Parathyroid adenoma (tissue), 2 donors: Measurements from ENCODE around the gene PRIMPOL.

Source experiments
- H2AFZ ChIP-seq: fragments of 300-600 bp; sonication (generic); one replicate; pipeline ENCODE4 v1.7.0; 2017; ENCODE audit warnings: antibody characterized with exemption, mild to moderate bottlenecking
- H3K27ac ChIP-seq: fragments of 300-600 bp; sonication (generic); one replicate; pipeline ENCODE4 v1.7.0; 2017
- H3K27me3 ChIP-seq: fragments of 300-600 bp; sonication (generic); one replicate; pipeline ENCODE4 v1.7.0; 2017; ENCODE audit warnings: low read length; ENCODE audit not compliant: control insufficient read depth, insufficient read depth
- H3K36me3 ChIP-seq: fragments of 300-600 bp; sonication (generic); one replicate; pipeline ENCODE4 v1.7.0; 2017; ENCODE audit warnings: low read length; ENCODE audit not compliant: control insufficient read depth, insufficient read depth
- H3K4me1 ChIP-seq: fragments of 300-600 bp; sonication (generic); one replicate; pipeline ENCODE4 v1.7.0; 2017; ENCODE audit warnings: control low read depth
- H3K4me2 ChIP-seq: fragments of 300-600 bp; sonication (generic); one replicate; pipeline ENCODE4 v1.7.0; 2017; ENCODE audit warnings: low read length
- H3K4me3 ChIP-seq: fragments of 300-600 bp; sonication (generic); one replicate; pipeline ENCODE4 v1.7.0; 2017; ENCODE audit warnings: low read depth, low read length
- H3K79me2 ChIP-seq: fragments of 300-600 bp; sonication (generic); one replicate; pipeline ENCODE4 v1.7.0; 2017; ENCODE audit warnings: control low read depth
- H3K9ac ChIP-seq: fragments of 300-600 bp; sonication (generic); one replicate; pipeline ENCODE4 v1.7.0; 2017; ENCODE audit warnings: mild to moderate bottlenecking
- H3K9me3 ChIP-seq: fragments of 300-600 bp; sonication (generic); one replicate; pipeline ENCODE4 v1.7.0; 2017; ENCODE audit warnings: low read length; ENCODE audit not compliant: control insufficient read depth
- CTCF ChIP-seq: fragments of 300-600 bp; sonication (generic); IDR thresholded peaks from one replicate; pipeline ENCODE4 v1.7.0; 2017; ENCODE audit warnings: antibody characterized with exemption, mild to moderate bottlenecking
- donor health status: primary hyperparathyroidism.

The PRIMPOL gene

GRCh38 chr4:184684491-184685189 is 35.1 kb downstream of the PRIMPOL start:
- H3K27me3 ChIP-seq = no peaks in the 10 kb centered on the region
- H3K79me2 ChIP-seq = no peaks in the 10 kb centered on the region
- H3K9ac ChIP-seq = no peak overlapping the region
- H3K9me3 ChIP-seq = no peaks in the 10 kb centered on the region
- no peak overlapping the region for H2AFZ ChIP-seq
- H3K4me1 ChIP-seq = no peaks in the 10 kb centered on the region
- H3K36me3 ChIP-seq = no peaks in the 10 kb centered on the region
- H3K4me3 ChIP-seq = no peak overlapping the region
- H3K4me2 ChIP-seq = no peak overlapping the region
- TF ChIP-seq CTCF = no peak
- no peak overlapping the region for H3K27ac ChIP-seq

GRCh38 chr4:184688005-184688404 is 38.5 kb downstream of the PRIMPOL start:
- no peak overlapping the region for H3K4me3 ChIP-seq
- H2AFZ ChIP-seq = no peak overlapping the region
- H3K4me2 ChIP-seq = no peak overlapping the region
- no peaks in the 10 kb centered on the region for H3K79me2 ChIP-seq
- H3K27me3 ChIP-seq = no peaks in the 10 kb centered on the region
- no peak overlapping the region for H3K9ac ChIP-seq
- no peaks in the 10 kb centered on the region for H3K4me1 ChIP-seq
- TF ChIP-seq CTCF = no peak
- no peaks in the 10 kb centered on the region for H3K36me3 ChIP-seq
- no peaks in the 10 kb centered on the region for H3K9me3 ChIP-seq
- no peak overlapping the region for H3K27ac ChIP-seq

- Histone ChIP-seq H3K27me3 (no peaks in the 10 kb centered on the region), H3K9ac (no peak overlapping the region), H3K79me2 (no peaks in the 10 kb centered on the region), H3K4me1 (no peaks in the 10 kb centered on the region), H3K4me3 (no peak overlapping the region), H3K36me3 (no peaks in the 10 kb centered on the region), H3K4me2 (no peak overlapping the region), H3K27ac (no peak overlapping the region), H3K9me3 (no peaks in the 10 kb centered on the region), H2AFZ (no peak overlapping the region)
- no peak for TF ChIP-seq CTCF
Measured at GRCh38 chr4:184688447-184688846, 38.9 kb downstream of the PRIMPOL start.

GRCh38 chr4:184689681-184690080 is 40.1 kb downstream of the PRIMPOL start:
- H3K4me1 ChIP-seq = no peaks in the 10 kb centered on the region
- no peaks in the 10 kb centered on the region for H3K79me2 ChIP-seq
- H3K36me3 ChIP-seq = no peaks in the 10 kb centered on the region
- no peak for TF ChIP-seq CTCF
- no peak overlapping the region for H3K4me2 ChIP-seq
- no peak overlapping the region for H3K4me3 ChIP-seq
- no peak overlapping the region for H3K9ac ChIP-seq
- no peak overlapping the region for H3K27ac ChIP-seq
- H2AFZ ChIP-seq = no peak overlapping the region
- H3K27me3 ChIP-seq = no peaks in the 10 kb centered on the region
- no peaks in the 10 kb centered on the region for H3K9me3 ChIP-seq

- no peak overlapping the region for H3K4me2 ChIP-seq
- no peak for TF ChIP-seq CTCF
- H3K36me3 ChIP-seq = no peaks in the 10 kb centered on the region
- H3K9me3 ChIP-seq = no peaks in the 10 kb centered on the region
- H3K4me1 ChIP-seq = no peaks in the 10 kb centered on the region
- H3K27me3 ChIP-seq = no peaks in the 10 kb centered on the region
- no peak overlapping the region for H3K4me3 ChIP-seq
- no peaks in the 10 kb centered on the region for H3K79me2 ChIP-seq
- no peak overlapping the region for H3K27ac ChIP-seq
- H2AFZ ChIP-seq = no peak overlapping the region
- no peak overlapping the region for H3K9ac ChIP-seq
Measured at GRCh38 chr4:184693056-184693455, 43.5 kb downstream of the PRIMPOL start.
